Activated T-helper 1 cell treated with anti-CD3 and anti-CD28 coated beads, Interleukin-12 subunit alpha, Interleukin-12 subunit beta, Interleukin-2, Interleukin-4 antibody, amounts not matched to agents 30 ng/mL and 10 ng/mL and 1 ng/mL, durations not matched to agents 14 hours and 24 hours and 36 hours (primary cell): Measurements from ENCODE around the gene GABARAPL1. TPM values are rescaled to one million over a fixed set of nuclear protein-coding genes. Genes with fewer than 3 reads are reported as not detected.
"Not testable (repeated sequence)": the region's sequence is repeated elsewhere in the genome, so short reads cannot be mapped to it uniquely, and the experiment has no call there.

Source experiments
- DNase-seq: peaks from one replicate; pipeline ENCODE4 v3.0.0; 2021; ENCODE audit warnings: low spot score
- H3K27ac Mint-ChIP-seq: one replicate; pipeline ENCODE4 v1.8.0; 2021; ENCODE audit warnings: mild to moderate bottlenecking, mixed read lengths
- H3K27me3 Mint-ChIP-seq: one replicate; pipeline ENCODE4 v1.8.0; 2022; ENCODE audit warnings: mild to moderate bottlenecking, moderate library complexity, mixed read lengths; ENCODE audit not compliant: insufficient read depth
- H3K36me3 Mint-ChIP-seq: one replicate; pipeline ENCODE4 v1.8.0; 2021; ENCODE audit warnings: low read depth, mixed read lengths
- H3K4me1 Mint-ChIP-seq: one replicate; pipeline ENCODE4 v1.8.0; 2021; ENCODE audit warnings: low read depth, mixed read lengths
- H3K4me3 Mint-ChIP-seq: one replicate; pipeline ENCODE4 v1.8.0; 2021; ENCODE audit warnings: mild to moderate bottlenecking, moderate library complexity, mixed read lengths
- H3K9me3 Mint-ChIP-seq: one replicate; pipeline ENCODE4 v1.8.0; 2021; ENCODE audit warnings: mixed read lengths
- intact Hi-C: fragments of 100-400 bp; cut with micrococcal nuclease; formaldehyde crosslinking; loops from one replicate; pipeline ENCODE4 v1.15.1; 2024
- total RNA-seq: library from RNA; stranded (reverse); gene quantifications from 2 replicates; pipeline ENCODE4 v1.2.3, GENCODE V29; 2022

Gene GABARAPL1
- total RNA-seq, 1 donor from 2014 or later, result 6.6 TPM

GRCh38 chr12:10184261-10184843, 28.3 kb upstream of the GABARAPL1 start:
- H3K4me3 Mint-ChIP-seq, result no peak overlapping the region
- no peaks in the 10 kb centered on the region for H3K36me3 Mint-ChIP-seq
- peaks cover 26% of the 10 kb centered on the region for H3K27me3 Mint-ChIP-seq

GRCh38 chr12:10186299-10186698, 26.4 kb upstream of the GABARAPL1 start:
- Mint-ChIP-seq H3K9me3 (no peaks in the 10 kb centered on the region), H3K4me3 (no peak overlapping the region), H3K27ac (no peak overlapping the region), H3K4me1 (peaks cover 6% of the 10 kb centered on the region), H3K36me3 (no peaks in the 10 kb centered on the region), H3K27me3 (peaks cover 31% of the 10 kb centered on the region)
- intact Hi-C loops, result no loop called here
- no peak for DNase-seq

More at GRCh38 chr12:10184261-10184843, 28.3 kb upstream of the GABARAPL1 start:
- Mint-ChIP-seq H3K27ac (no peak overlapping the region), H3K9me3 (no peaks in the 10 kb centered on the region), H3K4me1 (no peaks in the 10 kb centered on the region)
- intact Hi-C loops, result no loop called here
- DNase-seq, result no peak

- H3K9me3 Mint-ChIP-seq, H3K27ac Mint-ChIP-seq, H3K36me3 Mint-ChIP-seq, H3K4me3 Mint-ChIP-seq, H3K4me1 Mint-ChIP-seq, DNase-seq, intact Hi-C loops: not testable (repeated sequence)
- H3K27me3 Mint-ChIP-seq, result peaks cover 33% of the 10 kb centered on the region
These were observed 25.7 kb upstream of the GABARAPL1 start for GRCh38 chr12:10186958-10187357.

- H3K4me3 Mint-ChIP-seq, result no peak overlapping the region
These were observed 23.0 kb upstream of the GABARAPL1 start for GRCh38 chr12:10189653-10190052.

GRCh38 chr12:10190558-10191388, 21.9 kb upstream of the GABARAPL1 start:
- Mint-ChIP-seq H3K9me3 (no peaks in the 10 kb centered on the region), H3K27me3 (peaks cover 35% of the 10 kb centered on the region), H3K27ac (no peak overlapping the region), H3K4me1 (peaks cover 6% of the 10 kb centered on the region), H3K4me3 (no peak overlapping the region), H3K36me3 (no peaks in the 10 kb centered on the region)
- intact Hi-C loops, result loop anchor here (1.0 kb wide), 2 partner anchors 37 to 442 kb away; no protein-coding TSS in a partner anchor
- DNase-seq, result peak; percentile 23

More at GRCh38 chr12:10189653-10190052, 23.0 kb upstream of the GABARAPL1 start:
- Mint-ChIP-seq H3K9me3 (no peaks in the 10 kb centered on the region), H3K27me3 (peaks cover 35% of the 10 kb centered on the region), H3K27ac (no peak overlapping the region), H3K4me1 (peaks cover 6% of the 10 kb centered on the region), H3K36me3 (no peaks in the 10 kb centered on the region)
- intact Hi-C loops, result loop anchor here (1.0 kb wide), 2 partner anchors 36 to 441 kb away; no protein-coding TSS in a partner anchor
- DNase-seq, result no peak

GRCh38 chr12:10191865-10192264, 20.8 kb upstream of the GABARAPL1 start:
- H3K27me3 Mint-ChIP-seq, result peaks cover 32% of the 10 kb centered on the region
- H3K4me1 Mint-ChIP-seq, result peaks cover 6% of the 10 kb centered on the region
- no peak overlapping the region for H3K27ac Mint-ChIP-seq
- DNase-seq, result no peak
- H3K9me3 Mint-ChIP-seq, result no peaks in the 10 kb centered on the region
- no peak overlapping the region for H3K4me3 Mint-ChIP-seq
- H3K36me3 Mint-ChIP-seq, result no peaks in the 10 kb centered on the region
- intact Hi-C loops, result no loop called here

GRCh38 chr12:10194160-10194670, 18.5 kb upstream of the GABARAPL1 start:
- Mint-ChIP-seq H3K4me1 (peaks cover 6% of the 10 kb centered on the region), H3K27ac (no peak overlapping the region), H3K4me3 (no peak overlapping the region), H3K9me3 (no peaks in the 10 kb centered on the region), H3K36me3 (no peaks in the 10 kb centered on the region), H3K27me3 (peaks cover 32% of the 10 kb centered on the region)
- intact Hi-C loops, result no loop called here
- no peak for DNase-seq

GRCh38 chr12:10196210-10196609, 16.5 kb upstream of the GABARAPL1 start:
- H3K27ac Mint-ChIP-seq, result no peak overlapping the region
- no peaks in the 10 kb centered on the region for H3K9me3 Mint-ChIP-seq
- DNase-seq, result no peak
- H3K27me3 Mint-ChIP-seq, result peaks cover 21% of the 10 kb centered on the region
- H3K4me1 Mint-ChIP-seq, result no peaks in the 10 kb centered on the region
- H3K4me3 Mint-ChIP-seq, result no peak overlapping the region
- intact Hi-C loops, result no loop called here
- no peaks in the 10 kb centered on the region for H3K36me3 Mint-ChIP-seq

- H3K27me3 Mint-ChIP-seq, result peaks cover 17% of the 10 kb centered on the region
- DNase-seq, result no peak
- no peak overlapping the region for H3K4me3 Mint-ChIP-seq
- H3K4me1 Mint-ChIP-seq, result no peaks in the 10 kb centered on the region
- intact Hi-C loops, result no loop called here
- H3K36me3 Mint-ChIP-seq, result no peaks in the 10 kb centered on the region
- no peaks in the 10 kb centered on the region for H3K9me3 Mint-ChIP-seq
- H3K27ac Mint-ChIP-seq, result no peak overlapping the region
These were observed 14.8 kb upstream of the GABARAPL1 start for GRCh38 chr12:10197879-10198278.

GRCh38 chr12:10204495-10204894, 8.2 kb upstream of the GABARAPL1 start:
- H3K27ac Mint-ChIP-seq, H3K4me1 Mint-ChIP-seq, H3K36me3 Mint-ChIP-seq, H3K9me3 Mint-ChIP-seq, DNase-seq, H3K4me3 Mint-ChIP-seq, intact Hi-C loops: not testable (repeated sequence)
- H3K27me3 Mint-ChIP-seq, result peaks cover 25% of the 10 kb centered on the region

- Mint-ChIP-seq H3K4me1 (no peaks in the 10 kb centered on the region), H3K36me3 (no peaks in the 10 kb centered on the region), H3K9me3 (no peaks in the 10 kb centered on the region), H3K27ac (no peak overlapping the region), H3K27me3 (peaks cover 25% of the 10 kb centered on the region), H3K4me3 (no peak overlapping the region)
- intact Hi-C loops, result no loop called here
- DNase-seq, result no peak
These were observed 7.4 kb upstream of the GABARAPL1 start for GRCh38 chr12:10205220-10205807.

GRCh38 chr12:10207136-10207535, 5.5 kb upstream of the GABARAPL1 start:
- Mint-ChIP-seq H3K4me3 (no peak overlapping the region), H3K27ac (no peak overlapping the region), H3K36me3 (no peaks in the 10 kb centered on the region), H3K4me1 (peaks cover 4% of the 10 kb centered on the region), H3K9me3 (no peaks in the 10 kb centered on the region), H3K27me3 (peaks cover 27% of the 10 kb centered on the region)
- DNase-seq, result no peak
- intact Hi-C loops, result no loop called here

GRCh38 chr12:10210225-10210624, 2.5 kb upstream of the GABARAPL1 start:
- Mint-ChIP-seq H3K9me3 (no peaks in the 10 kb centered on the region), H3K27ac (no peak overlapping the region), H3K4me1 (peaks cover 28% of the 10 kb centered on the region), H3K4me3 (no peak overlapping the region), H3K36me3 (no peaks in the 10 kb centered on the region), H3K27me3 (peaks cover 30% of the 10 kb centered on the region)
- intact Hi-C loops, result loop anchor here (5.0 to 10.0 kb wide), 2 partner anchors 458 to 555 kb away; no protein-coding TSS in a partner anchor
- no peak for DNase-seq
